HG03521 (cell line): ENCODE data around the gene RHBDD2.
"Not testable (repeated sequence)": the region's sequence is repeated elsewhere in the genome, so short reads cannot be mapped to it uniquely, and the experiment has no call there.

Experiments used
- ATAC-seq: cut with Tn5 transposase; IDR thresholded peaks from one replicate; pipeline ENCODE4 v1.9.1; 2021; ENCODE audit warnings: mild to moderate bottlenecking, moderate library complexity; ENCODE audit not compliant: unreplicated experiment

RHBDD2 gene

DNA sequence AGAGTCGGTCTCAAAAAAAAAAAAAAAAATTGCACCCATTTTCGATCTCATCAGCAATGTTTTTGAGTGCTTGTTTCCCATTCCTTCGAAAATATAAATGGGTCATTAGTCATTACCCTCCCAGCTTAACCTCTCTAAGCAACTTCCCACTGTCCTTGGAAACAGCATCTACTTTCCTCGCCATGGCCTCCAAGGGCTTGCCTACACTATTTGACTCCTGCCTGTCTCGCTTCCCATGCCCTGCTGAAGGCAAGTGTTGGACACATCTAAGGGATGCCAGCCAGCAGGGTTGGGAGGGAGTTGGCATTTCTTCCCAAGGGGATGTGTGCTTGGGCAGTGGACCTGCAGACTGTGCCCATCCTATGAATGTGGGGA, 12.7 kb upstream of the RHBDD2 start:
- ATAC-seq: no peak

DNA sequence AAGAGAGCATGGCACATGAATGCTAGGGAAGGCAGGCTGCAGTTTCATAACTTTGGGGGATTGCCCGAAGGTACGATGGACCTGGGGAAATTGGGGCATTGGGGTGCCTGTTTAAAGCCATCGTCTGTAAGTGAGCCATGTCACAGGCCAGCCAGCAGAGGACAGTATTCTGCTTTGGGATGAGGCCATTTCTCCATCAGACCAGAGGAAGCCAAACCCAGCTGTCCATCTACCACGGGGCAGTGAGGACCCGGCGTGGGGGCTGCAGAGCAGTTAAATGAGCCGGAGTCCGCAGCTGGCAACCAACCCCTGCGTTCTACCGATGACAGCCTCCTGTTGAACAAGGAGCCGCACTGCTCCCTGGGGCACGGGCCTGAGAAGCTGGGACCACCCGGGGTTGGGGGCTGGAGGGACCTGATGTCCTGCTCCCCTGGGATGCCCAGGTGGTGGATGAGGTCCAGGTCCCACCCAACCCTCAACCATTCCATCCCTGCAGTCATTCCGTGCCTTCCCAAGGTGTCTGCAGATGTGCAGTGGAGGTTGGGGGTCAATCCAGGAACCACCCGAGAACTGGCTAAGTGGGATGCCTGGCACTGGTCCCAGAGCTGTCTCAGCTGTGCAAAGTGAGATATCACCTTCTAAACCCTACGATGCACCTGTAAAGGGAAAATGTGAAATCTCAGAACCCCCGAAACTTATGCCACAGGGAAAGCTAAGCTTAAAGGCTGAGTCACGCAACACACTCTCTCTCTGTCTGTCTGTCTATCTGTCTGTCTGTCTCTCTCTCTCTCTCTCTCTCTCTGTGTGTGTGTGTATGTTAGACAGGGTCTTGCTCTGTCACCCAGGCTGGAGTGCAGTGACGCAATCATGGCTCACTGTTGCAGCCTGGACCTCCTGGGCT, 12.1 kb upstream of the RHBDD2 start:
- no peak for ATAC-seq

DNA sequence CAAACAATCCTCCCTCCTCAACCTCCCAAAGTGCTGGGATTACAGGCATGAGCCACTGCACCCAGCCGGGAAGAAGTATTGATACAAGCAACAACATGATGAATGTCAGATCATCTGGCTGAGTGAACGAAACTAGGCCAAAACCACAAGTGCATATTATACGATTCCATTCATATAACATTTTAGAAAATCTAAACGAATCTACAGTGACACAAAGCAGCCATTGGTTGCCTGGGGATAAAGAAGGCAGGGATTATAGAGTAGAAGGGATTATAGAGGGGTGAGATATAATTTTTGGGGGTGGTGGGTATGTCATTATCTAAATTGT, 11.5 kb upstream of the RHBDD2 start:
- ATAC-seq: no peak

DNA sequence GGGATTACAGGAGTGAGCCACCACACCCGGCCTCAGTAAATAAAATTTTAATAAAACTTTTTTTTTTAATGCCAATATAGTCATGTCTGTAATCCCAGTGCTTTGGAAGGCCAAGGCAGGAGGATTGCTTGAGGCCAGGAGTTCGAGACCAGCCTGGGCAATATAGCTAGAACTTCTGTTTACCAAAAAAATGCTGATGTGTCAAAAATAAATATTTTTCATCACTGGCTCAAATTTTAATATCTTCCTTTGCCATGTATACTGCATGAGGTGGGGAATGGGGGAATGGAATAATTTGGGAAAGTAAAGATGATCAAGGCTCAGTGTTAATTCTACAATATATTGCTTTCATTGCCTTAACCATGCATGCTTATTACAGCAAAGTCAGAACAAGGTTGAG, 10.7 kb upstream of the RHBDD2 start:
- no peak for ATAC-seq

DNA sequence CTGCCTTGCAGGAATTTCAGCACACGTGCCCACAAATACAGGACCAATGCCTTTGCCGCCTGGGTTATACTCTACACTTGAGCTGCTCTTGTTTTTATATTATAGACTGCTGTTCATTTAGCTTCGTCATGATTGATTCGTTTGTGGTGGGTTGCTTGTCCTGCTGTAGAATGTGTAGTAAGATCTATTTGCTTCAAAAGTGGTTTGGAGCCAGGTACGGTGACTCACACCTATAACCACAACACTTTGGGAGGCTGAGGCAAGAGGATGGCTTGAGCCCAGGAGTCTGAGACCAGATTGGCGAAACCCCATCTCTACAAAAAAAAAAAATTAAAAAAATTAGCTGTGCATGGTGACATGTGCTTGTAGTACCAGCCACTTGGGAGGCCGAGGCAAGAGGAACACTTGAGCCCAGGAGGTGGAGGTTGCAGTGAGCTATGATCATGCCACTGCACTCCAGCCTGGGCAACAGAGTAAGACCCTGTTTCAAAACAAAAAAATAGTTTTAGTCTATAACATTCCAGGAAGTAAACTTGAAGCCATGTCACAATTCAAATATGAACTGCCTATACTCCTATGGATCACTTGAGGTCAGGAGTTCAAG, 9.0 kb upstream of the RHBDD2 start:
- ATAC-seq: no peak

DNA sequence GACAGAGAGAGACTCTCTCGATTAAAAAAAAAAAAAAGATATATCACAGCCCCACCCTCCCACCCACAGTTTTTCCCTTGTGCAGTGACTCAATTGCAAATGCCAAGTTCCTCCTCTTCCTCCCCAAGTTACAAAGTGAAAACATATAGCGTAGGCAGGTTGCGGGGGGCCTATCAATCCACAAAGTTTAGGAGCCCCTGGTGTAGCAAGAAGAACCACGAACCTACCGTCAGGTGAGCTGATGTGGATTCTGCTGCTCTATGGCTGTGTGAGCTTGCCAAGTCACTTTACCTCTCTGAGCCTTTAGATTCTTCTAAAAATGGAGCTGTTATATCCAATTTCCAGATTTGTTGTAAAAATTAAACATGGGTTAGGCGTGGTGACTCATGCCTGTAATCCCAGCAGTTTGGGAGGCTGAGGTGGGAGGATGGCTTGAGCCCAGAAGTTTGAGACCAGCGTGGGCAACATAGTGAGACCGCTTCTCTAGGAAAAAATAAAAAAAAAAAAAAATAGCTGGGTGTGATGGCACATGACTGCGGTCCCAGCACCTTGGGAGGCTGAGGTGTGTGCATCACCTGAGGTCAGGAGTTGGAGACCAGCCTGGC, 8.2 kb upstream of the RHBDD2 start:
- no peak for ATAC-seq

DNA sequence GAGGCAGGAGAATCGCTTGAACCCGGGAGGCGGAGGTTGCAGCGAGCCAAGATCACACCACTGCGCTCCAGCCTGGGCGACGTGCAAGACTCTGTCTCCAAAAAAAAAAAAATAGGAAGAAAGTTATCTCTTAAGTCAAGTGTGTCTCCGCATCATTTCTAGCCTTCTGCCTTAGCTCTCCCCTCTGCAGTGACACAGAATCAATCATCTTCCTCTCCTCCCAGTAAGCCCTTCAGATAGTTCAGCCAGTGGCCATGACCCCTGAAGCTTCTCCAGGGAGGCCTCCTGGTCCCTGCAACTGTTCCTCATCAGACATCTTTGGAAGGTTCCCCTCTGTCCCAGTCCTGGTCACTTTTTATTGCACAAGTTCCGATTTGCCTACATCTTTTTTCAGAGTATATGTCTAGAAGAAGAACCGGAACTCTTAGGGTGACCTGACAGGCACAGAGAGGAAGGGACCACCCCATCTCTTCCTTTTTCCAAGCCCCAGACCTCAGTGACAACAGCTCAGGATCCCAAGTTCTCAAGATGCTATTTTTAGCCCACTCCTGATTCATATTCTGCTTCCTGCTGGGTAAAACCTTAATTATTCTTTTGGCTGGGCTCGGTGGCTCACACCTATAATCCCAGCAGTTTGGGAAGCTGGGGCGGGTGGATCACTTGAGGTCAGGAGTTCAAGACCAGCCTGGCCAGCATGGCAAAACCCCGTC, 6.6 kb upstream of the RHBDD2 start:
- ATAC-seq: no peak

DNA sequence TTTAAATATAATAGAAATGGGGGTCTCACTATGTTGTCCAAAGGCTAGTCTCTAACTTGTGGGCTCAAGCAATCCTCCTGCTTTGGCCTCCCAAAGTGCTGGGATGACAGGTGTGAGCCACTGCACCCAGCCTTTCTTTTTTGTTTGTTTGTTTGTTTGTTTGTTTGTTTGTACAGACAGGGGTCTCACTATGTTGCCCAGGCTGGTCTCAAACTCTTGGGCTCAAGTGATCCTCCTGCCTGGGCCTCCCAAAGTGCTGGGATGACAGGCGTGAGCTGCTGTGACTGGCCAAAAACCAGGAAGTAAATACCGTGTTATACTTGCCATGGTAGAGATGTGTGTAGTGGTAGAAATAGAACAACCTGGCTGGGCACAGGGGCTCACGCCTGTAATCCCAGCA, 4.7 kb upstream of the RHBDD2 start:
- ATAC-seq: not testable (repeated sequence)

DNA sequence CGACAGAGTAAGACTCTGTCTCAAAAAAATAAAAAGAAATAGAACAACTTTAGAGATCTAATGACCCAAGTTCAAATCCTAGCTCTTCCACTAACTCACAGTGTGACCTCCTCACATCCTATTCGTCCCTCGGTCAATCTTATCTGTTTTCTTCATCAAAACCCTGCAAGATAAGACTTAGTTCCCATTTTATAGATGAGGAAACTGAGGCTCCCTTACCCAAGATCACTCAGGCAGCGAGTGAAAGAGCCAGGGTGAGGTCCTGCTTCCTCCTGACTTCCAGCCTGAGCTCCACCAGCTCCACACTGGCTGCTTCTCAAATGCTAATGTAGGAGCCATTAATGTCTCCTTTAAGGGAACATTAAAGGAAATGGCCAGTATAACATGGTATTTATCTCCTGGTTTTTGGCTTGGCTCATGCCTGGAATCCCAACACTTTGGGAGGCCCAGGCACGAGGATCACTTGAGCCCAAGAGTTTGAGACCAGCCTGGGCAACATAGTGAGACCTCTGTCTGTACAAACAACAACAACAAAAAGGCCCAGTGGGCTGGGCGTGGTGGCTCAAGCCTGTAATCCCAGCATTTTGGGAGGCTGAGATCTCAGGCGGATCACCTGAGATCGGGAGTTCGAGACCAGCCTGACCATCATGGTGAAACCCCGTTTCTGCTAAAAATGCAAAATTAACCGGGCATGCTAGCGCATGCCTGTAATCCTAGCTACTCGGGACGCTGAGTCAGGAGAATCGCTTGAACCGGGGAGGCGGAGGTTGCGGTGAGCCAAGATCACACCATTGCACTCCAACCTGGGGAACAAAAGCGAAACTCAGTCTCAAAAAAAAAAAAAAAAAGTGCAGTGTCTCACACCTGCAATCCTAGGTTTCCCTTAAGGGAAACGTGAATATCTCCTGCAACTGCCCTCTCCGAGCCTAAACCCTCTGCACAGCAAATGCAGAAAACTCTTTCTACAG, 3.4 kb upstream of the RHBDD2 start:
- ATAC-seq: no peak

DNA sequence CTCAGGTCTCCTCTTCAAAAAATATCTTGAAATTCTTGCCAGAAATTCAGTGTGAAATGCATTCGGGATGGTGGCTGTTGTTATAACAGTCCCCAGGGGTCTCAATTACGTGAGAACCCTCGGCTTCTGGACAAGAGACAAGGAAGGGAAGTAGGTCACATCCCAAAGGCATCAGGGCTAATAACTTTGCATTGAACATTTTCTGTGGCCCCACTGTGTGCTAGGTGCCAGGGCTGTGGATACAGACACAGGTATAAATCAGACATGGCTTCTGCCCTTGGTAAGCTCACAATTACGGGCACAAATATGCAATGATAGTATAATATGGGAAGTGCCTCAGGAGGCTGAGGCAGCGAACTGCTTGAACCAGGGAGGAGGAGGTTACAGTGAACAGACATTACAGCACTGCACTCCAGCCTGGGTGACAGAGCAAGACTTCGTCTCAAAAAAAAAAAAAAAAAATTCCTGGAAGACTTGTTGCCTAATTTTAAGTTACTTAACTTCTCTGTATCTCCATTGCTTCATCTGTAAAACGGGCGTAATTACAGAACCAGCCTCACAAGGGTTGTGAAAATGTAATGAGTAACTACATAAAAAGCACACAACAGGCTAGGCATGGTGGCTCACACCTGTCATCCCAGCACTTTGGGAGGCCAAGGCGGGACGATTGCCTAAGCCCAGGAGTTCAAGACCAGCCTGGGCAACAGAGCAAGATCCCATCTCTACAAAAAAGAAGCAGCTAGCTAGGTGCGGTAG, 2.5 kb upstream of the RHBDD2 start:
- ATAC-seq: no peak

DNA sequence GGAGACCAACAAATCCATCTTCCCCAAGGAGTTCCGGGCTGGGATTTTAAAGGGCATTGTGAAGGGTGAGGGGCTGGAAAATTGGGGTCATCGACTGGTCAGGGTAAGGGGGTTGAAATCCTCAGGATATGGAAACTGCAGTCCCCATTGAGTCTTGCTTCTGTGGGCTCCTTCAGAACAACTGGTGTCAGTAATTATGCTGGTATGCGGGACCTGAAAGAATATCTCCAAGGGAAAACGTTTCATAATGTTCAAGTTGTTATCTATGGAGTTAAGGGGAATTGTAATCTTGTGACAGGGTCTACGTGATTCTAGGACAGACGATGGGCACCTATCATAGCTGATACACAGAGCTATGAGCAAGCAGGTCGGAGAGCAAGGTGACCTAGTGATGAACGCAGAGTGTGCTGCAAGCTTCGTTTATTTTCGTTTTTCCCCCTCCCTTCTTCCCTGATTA, 494 bp upstream of the RHBDD2 start:
- peak; percentile 18 for ATAC-seq

DNA sequence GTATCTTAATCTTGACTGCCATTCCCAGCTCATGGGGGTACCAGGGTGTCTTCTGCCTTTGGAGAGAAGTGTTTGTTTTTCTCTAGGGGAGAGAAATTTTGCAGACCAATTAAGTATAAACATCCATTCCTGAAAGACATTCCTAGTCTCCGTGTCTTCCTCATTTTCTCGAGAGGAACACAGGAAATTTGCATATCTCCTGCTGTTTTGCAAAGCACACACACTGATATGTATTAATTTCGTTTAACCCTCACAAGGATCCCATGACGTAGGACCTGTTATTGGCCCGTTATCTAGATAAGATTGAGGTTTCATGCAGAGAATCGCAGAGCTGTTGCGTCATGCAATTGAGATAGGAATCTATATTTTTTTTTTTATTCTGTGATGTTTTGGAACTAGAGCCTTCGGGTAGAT, 944 bp downstream of the RHBDD2 start:
- no peak for ATAC-seq

DNA sequence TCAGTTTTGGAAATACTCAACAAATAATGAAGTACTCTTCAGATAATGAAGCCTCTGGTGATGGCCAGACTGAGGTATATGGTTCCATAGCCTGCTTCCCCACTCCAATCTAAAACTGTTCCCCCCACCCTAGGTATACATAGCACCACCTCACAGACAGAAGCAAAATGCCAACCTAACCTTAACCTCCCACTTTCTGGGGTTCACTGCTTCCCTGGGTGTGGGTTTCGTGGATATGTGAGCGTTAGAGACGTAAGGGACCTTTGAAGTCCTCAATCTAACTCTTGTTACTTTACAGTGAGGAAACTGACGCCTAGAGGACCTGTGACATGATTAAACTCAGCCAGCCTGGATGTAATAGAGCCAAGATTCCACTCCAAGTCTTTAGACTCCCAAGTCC, 1.4 kb downstream of the RHBDD2 start:
- ATAC-seq: no peak

DNA sequence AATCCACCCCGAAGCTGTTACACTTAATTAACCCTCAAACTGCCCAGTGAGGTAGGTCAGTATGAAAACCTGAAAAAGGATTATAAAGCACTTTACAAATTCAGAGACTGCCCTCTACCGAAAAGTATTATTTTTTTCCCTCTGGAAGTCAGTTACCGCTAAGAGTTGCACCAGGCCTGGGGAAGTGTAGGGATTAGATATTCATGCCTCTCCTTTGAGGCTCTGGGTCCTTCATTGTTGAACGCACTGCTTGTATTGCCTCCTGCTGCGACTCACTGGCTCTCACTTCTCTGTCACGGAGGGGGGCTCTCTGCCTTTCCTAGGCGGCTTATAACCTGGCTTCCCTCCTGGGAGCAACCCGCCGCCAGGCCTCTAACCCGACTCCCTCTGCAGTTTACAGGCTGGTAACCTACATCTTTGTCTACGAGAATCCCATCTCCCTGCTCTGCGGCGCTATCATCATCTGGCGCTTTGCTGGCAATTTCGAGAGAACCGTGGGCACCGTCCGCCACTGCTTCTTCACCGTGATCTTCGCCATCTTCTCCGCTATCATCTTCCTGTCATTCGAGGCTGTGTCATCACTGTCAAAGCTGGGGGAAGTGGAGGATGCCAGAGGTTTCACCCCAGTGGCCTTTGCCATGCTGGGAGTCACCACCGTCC, 2.7 kb downstream of the RHBDD2 start:
- ATAC-seq: no peak

DNA sequence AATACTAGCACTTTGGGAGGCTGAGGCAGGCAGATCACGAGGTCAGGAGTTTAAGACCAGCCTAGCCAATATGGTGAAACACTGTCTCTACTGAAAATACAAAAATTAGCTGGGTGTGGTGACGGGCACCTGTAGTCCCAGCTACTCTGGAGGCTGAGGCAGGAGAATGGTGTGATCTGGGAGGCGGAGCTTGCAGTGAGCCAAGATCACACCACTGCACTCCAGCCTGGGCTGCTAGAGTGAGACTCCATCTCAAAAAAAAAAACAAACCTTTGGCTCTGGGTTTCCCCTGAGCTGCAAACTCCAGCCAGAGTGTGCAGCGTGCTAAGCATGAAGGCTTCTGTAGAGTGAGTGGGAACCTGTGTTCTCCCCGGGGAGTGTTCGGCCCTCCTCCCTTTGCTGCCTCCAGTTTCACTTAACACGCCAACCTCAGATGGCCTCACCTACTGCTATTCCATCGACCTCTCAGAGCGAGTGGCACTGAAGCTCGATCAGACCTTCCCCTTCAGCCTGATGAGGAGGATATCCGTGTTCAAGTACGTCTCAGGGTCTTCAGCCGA, 4.5 kb downstream of the RHBDD2 start:
- ATAC-seq: not testable (repeated sequence)

DNA sequence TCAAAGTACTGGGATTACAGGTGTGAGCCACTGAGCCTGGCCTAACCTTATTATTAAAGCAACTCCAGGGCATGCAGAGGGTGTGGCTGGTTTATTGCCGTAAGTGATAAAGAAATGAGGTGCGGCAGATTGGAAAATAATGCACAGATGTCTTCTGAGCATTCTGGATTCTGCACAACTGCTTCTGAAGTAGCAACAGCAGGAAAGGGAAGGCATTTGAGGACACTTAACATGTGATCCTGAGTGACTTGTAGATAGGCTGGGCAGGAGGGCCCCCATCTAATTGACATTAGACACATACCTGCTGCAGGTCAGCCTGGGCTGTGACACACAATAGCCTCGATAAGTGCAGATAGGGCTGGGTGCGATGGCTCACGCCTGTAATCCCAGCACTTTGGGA, 5.6 kb downstream of the RHBDD2 start:
- ATAC-seq: no peak

DNA sequence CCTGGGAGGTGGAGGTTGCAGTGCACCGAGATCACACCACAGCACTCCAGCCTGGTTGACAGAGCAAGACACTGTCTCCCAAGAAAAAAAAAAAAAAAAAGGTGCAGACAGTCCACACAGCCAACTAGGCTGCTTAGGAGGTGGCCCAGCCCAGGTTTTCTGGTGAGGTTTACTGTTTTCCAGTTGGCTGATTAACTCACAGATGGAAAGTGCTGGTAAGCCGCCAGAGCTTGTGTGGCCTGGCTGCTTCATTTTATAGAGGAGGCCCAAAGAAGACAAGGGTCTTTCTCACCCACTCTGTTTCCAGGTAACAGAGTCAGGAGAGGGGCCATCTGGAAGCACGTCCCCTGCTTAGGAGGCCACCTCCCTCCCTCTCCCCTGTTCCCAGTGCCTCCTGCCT, 6.2 kb downstream of the RHBDD2 start:
- ATAC-seq: no peak

DNA sequence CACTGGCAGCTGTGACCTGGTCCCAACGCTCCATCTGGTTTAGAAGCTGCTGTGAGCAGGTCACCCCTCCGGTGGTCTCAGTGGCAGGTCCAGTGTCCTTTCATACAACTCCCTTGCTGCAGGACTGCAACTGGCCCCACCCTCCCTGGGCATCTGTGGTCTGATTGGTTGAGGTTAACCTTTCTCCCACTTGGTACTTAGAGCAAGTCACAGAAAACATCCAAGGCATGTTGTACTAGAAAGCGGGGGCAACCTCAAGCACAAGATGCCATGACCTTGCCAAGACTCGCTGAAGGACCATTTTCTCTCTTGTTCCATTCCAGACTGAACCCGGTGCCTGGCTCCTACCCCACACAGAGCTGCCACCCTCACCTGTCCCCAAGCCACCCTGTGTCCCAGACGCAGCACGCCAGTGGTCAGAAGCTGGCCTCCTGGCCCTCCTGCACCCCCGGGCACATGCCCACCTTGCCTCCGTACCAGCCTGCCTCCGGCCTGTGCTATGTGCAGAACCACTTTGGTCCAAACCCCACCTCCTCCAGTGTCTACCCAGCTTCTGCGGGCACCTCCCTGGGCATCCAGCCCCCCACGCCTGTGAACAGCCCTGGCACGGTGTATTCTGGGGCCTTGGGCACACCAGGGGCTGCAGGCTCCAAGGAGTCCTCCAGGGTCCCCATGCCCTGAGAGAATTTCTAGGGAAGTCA, 9.0 kb downstream of the RHBDD2 start:
- no peak for ATAC-seq
